ENCODE measurements around the gene BLOC1S6. TPM values are rescaled to one million over a fixed set of nuclear protein-coding genes. Genes with fewer than 3 reads are reported as not detected.

The BLOC1S6 gene
- polyA plus RNA-seq, 1 donor from 2014 or later = 179 TPM

GRCh38 chr15:45606413-45606812 lies 19.2 kb downstream of the BLOC1S6 start:
- no peaks in the 10 kb centered on the region for H3K36me3 ChIP-seq (ENCODE audit: insufficient read depth, low read length)
- TF ChIP-seq EP300 (conservative IDR thresholded peaks at IDR 0.05; ENCODE audit: poor library complexity, severe bottlenecking) (no peak), POLR2AphosphoS5 (IDR thresholded peaks at IDR 0.05) (no peak), SMC3 (conservative IDR thresholded peaks at IDR 0.05; ENCODE audit: poor library complexity) (no peak), MXI1 (conservative IDR thresholded peaks at IDR 0.05; ENCODE audit: poor library complexity, severe bottlenecking) (no peak), RAD21 (conservative IDR thresholded peaks at IDR 0.05) (no peak), REST (IDR thresholded peaks at IDR 0.05; ENCODE audit: borderline replicate concordance) (no peak), EZH2 (IDR thresholded peaks at IDR 0.05; ENCODE audit: borderline replicate concordance, insufficient read depth, low read length, poor library complexity, severe bottlenecking) (no peak), TAF1 (IDR thresholded peaks at IDR 0.05; ENCODE audit: low read depth) (no peak)
- TF ChIP-seq, protein P1, sequence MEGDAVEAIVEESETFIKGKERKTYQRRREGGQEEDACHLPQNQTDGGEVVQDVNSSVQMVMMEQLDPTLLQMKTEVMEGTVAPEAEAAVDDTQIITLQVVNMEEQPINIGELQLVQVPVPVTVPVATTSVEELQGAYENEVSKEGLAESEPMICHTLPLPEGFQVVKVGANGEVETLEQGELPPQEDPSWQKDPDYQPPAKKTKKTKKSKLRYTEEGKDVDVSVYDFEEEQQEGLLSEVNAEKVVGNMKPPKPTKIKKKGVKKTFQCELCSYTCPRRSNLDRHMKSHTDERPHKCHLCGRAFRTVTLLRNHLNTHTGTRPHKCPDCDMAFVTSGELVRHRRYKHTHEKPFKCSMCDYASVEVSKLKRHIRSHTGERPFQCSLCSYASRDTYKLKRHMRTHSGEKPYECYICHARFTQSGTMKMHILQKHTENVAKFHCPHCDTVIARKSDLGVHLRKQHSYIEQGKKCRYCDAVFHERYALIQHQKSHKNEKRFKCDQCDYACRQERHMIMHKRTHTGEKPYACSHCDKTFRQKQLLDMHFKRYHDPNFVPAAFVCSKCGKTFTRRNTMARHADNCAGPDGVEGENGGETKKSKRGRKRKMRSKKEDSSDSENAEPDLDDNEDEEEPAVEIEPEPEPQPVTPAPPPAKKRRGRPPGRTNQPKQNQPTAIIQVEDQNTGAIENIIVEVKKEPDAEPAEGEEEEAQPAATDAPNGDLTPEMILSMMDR (IDR thresholded peaks at IDR 0.05; ENCODE audit: poor library complexity, severe bottlenecking) = no peak
- H3K9ac ChIP-seq (ENCODE audit: low read length) = no peak overlapping the region
- H3K4me3 ChIP-seq (ENCODE audit: low read length) = no peak overlapping the region
- no peak overlapping the region for H3K4me2 ChIP-seq (ENCODE audit: low read length)
- H2AFZ ChIP-seq (ENCODE audit: low read depth, low read length) = no peak overlapping the region
- H3K9me2 ChIP-seq (ENCODE audit: insufficient read depth, low read length) = no peaks in the 10 kb centered on the region
- no peaks in the 10 kb centered on the region for H3K27me3 ChIP-seq (ENCODE audit: insufficient read depth, low read depth, low read length)
- H3K27ac ChIP-seq (ENCODE audit: low read length) = no peak overlapping the region
- no peaks in the 10 kb centered on the region for H4K20me1 ChIP-seq (ENCODE audit: insufficient read depth)
- no peaks in the 10 kb centered on the region for H3K9me3 ChIP-seq (ENCODE audit: low read length)
- H3F3A ChIP-seq (ENCODE audit: insufficient read depth, low read length, poor library complexity, severe bottlenecking) = no peaks in the 10 kb centered on the region
- peaks cover 3% of the 10 kb centered on the region for H3K79me2 ChIP-seq (replicated peaks; ENCODE audit: insufficient read depth, low read length)

DNA sequence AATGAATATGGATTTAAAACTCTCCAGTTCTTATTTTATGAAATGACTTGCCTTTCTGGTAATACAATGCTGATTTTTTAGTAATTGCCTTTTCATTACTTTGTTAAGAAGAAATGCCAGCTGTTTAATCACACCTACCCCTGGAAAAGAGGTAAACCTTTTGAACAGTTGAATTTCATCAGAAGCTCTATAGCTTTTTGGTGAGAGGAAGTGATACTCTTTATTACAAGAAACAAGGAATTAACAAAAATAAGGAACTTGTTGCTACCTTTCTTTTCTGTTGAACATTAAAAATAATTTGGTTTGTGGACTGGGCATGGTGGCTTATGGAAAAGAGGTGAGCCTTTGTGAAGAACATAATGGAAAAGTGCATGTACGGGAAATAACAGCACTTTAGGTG lies 19.7 kb downstream of the BLOC1S6 start:
- H3K36me3 ChIP-seq (ENCODE audit: insufficient read depth, low read length) = no peaks in the 10 kb centered on the region
- no peaks in the 10 kb centered on the region for H3K27me3 ChIP-seq (ENCODE audit: insufficient read depth, low read depth, low read length)
- H3K9me2 ChIP-seq (ENCODE audit: insufficient read depth, low read length) = no peaks in the 10 kb centered on the region
- H3K9me3 ChIP-seq (ENCODE audit: low read length) = no peaks in the 10 kb centered on the region
- H3K79me2 ChIP-seq (replicated peaks; ENCODE audit: insufficient read depth, low read length) = peaks cover 3% of the 10 kb centered on the region
- no peak overlapping the region for H3K4me3 ChIP-seq (ENCODE audit: low read length)
- H3F3A ChIP-seq (ENCODE audit: insufficient read depth, low read length, poor library complexity, severe bottlenecking) = no peaks in the 10 kb centered on the region
- H3K9ac ChIP-seq (ENCODE audit: low read length) = no peak overlapping the region
- no peak overlapping the region for H2AFZ ChIP-seq (ENCODE audit: low read depth, low read length)
- no peak for TF ChIP-seq TAF1 (IDR thresholded peaks at IDR 0.05; ENCODE audit: low read depth)
- TF ChIP-seq EP300 (conservative IDR thresholded peaks at IDR 0.05; ENCODE audit: poor library complexity, severe bottlenecking) = no peak
- TF ChIP-seq POLR2AphosphoS5 (IDR thresholded peaks at IDR 0.05) = no peak
- TF ChIP-seq, protein P1 (IDR thresholded peaks at IDR 0.05; ENCODE audit: poor library complexity, severe bottlenecking) = no peak
- no peak for TF ChIP-seq RAD21 (conservative IDR thresholded peaks at IDR 0.05)
- no peak for TF ChIP-seq EZH2 (IDR thresholded peaks at IDR 0.05; ENCODE audit: borderline replicate concordance, insufficient read depth, low read length, poor library complexity, severe bottlenecking)
- TF ChIP-seq SMC3 (conservative IDR thresholded peaks at IDR 0.05; ENCODE audit: poor library complexity) = no peak
- no peak for TF ChIP-seq MXI1 (conservative IDR thresholded peaks at IDR 0.05; ENCODE audit: poor library complexity, severe bottlenecking)
- no peak for TF ChIP-seq REST (IDR thresholded peaks at IDR 0.05; ENCODE audit: borderline replicate concordance)
- no peaks in the 10 kb centered on the region for H4K20me1 ChIP-seq (ENCODE audit: insufficient read depth)
- H3K4me2 ChIP-seq (ENCODE audit: low read length) = no peak overlapping the region
- no peak overlapping the region for H3K27ac ChIP-seq (ENCODE audit: low read length)

All from neural cell (in vitro differentiated cells).